Mesodermal cell (in vitro differentiated cells): ENCODE measurements around the gene LRBA.

Experiments
- H3K27ac ChIP-seq: 2 replicates; pipeline ENCODE4 v1.7.0; 2013; ENCODE audit warnings: mild to moderate bottlenecking, low read depth, low read length, moderate library complexity; ENCODE audit not compliant: severe bottlenecking
- H3K36me3 ChIP-seq: 2 replicates; pipeline ENCODE4 v1.7.1; 2013; ENCODE audit warnings: mild to moderate bottlenecking, low read length, moderate library complexity; ENCODE audit not compliant: control insufficient read depth, insufficient read depth
- H3K4me1 ChIP-seq: one replicate; pipeline ENCODE4 v1.7.1; 2013; ENCODE audit warnings: mild to moderate bottlenecking, low read length; ENCODE audit not compliant: insufficient read depth, control insufficient read depth, poor library complexity, severe bottlenecking
- H3K4me3 ChIP-seq: 2 replicates; pipeline ENCODE4 v1.7.0; 2013; ENCODE audit warnings: low read length, control low read depth, mild to moderate bottlenecking; ENCODE audit not compliant: insufficient read depth, poor library complexity, severe bottlenecking; ENCODE audit errors: extremely low read depth
- H3K9me3 ChIP-seq: 2 replicates; pipeline ENCODE4 v1.7.1; 2013; ENCODE audit warnings: mild to moderate bottlenecking, low read length, moderate library complexity; ENCODE audit not compliant: control insufficient read depth
- WGBS, 2 experiments: methylation state at CpG; one replicate each; pipeline ENCODE4 v1.1.5; 2013; ENCODE audit warnings: missing lambda C conversion rate in 2 of 2; ENCODE audit not compliant: insufficient coverage in 2 of 2; 5-methylcytosine and 5-hydroxymethylcytosine counted together

Gene LRBA

DNA sequence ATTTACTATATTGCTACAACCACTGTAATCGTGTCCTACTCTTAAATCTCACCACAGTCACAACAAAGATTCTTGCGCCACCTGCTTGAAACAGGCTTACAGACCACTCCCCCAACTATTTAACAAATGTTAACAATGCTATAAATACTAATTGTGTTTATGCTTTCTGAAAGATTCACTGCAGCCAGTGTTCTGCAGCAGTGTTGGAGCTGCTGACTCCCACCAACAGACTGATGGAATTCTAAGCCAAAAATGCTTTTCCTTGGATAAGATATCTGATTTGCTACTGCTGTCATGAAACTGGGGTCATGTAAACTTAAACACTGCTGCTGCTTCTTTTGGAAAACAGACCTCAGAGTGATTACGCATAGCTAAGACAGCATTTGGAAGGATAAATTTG is 677.4 kb downstream of the LRBA start:
- Histone ChIP-seq H3K9me3 (no peaks in the 10 kb centered on the region), H3K27ac (peak overlapping the region; percentile 88), H3K4me1 (peaks cover 13% of the 10 kb centered on the region), H3K36me3 (no peaks in the 10 kb centered on the region), H3K4me3 (no peak overlapping the region)
- WGBS, 2 experiments, result 50% methylated on average over 2 of the region's 3 CpGs; no CpG with 5 or more reads in 1 of the 2 experiments

DNA sequence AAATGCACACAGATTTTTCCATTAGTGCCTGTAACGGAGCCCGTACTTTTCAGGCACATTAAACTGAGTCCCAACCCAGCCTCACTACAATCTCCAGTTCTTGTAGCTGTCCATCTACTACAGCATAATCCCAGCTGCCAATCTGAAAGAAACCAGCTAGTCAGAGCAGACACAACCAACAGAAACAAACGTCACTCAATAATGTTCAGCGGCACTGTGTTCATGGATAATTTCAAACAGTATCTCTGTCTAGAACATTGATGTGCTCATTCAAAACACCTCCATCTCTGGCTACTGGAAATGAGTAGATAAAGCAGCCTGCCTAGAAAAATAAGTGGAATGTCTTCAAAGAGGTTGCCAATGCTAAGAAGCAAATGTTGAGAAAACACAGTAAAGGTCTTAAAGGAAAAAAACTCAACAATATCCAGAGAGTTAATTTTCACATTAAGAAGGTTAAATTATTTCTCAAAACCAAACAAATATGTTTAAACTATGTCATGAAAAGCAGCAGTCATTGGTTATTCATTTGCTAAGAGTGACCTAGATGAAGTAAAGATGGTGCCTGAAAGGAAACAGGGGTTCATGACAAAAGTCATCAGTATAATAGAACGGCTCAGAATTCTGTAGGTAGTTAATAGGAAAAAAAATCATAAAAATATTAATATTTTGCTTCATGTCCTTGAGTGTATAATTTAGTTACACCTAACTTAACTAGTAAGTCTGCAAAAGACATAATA is 678.2 kb downstream of the LRBA start:
- H3K4me3 ChIP-seq, result no peak overlapping the region
- H3K9me3 ChIP-seq, result no peaks in the 10 kb centered on the region
- no peaks in the 10 kb centered on the region for H3K36me3 ChIP-seq
- H3K27ac ChIP-seq, result peak overlapping the region; percentile 88
- H3K4me1 ChIP-seq, result peaks cover 13% of the 10 kb centered on the region
- 74 to 90% methylated on average over 2 to 4 of the region's 5 CpGs for WGBS, 2 experiments

DNA sequence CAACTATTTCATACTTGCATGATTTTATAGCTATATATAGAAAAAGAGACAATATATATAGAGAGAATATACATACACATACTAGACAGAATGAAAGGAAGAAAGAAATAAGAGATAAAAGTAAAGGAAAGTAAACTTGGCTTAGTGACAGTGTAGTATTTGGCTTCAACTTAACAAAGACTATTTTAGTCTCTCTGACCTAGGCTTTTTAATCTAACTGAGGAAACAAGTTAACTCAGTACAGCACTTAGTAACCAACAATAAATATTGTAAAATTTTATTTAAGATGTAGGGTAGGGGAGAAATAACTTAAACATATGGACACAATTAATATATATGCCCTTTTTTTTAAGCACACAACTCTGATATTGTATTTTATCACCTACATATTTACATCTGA is 682.1 kb downstream of the LRBA start:
- H3K36me3 ChIP-seq, result no peaks in the 10 kb centered on the region
- H3K27ac ChIP-seq, result no peak overlapping the region
- no peak overlapping the region for H3K4me3 ChIP-seq
- H3K4me1 ChIP-seq, result peaks cover 3% of the 10 kb centered on the region
- no peaks in the 10 kb centered on the region for H3K9me3 ChIP-seq

DNA sequence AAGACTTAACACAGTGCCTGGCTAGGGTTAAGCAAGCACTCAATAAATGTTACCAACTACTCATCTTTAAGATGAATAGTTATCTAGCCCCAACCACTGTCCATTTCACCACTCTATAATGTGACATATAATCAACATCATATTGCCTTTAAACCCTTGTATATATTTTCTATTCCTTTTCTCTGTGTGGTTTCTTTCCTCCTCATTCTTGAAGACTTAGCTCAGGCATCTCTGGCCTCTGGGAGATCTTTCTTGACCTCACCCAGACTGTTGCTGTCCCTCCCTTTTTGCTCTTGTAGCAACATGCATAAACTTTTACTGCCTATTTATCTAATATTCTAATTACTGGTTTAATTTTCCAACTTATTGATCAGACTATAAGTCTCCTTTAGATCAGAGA is 683.0 kb downstream of the LRBA start:
- no peaks in the 10 kb centered on the region for H3K4me1 ChIP-seq
- no peak overlapping the region for H3K27ac ChIP-seq
- no peak overlapping the region for H3K4me3 ChIP-seq
- no peaks in the 10 kb centered on the region for H3K36me3 ChIP-seq
- H3K9me3 ChIP-seq, result no peaks in the 10 kb centered on the region

DNA sequence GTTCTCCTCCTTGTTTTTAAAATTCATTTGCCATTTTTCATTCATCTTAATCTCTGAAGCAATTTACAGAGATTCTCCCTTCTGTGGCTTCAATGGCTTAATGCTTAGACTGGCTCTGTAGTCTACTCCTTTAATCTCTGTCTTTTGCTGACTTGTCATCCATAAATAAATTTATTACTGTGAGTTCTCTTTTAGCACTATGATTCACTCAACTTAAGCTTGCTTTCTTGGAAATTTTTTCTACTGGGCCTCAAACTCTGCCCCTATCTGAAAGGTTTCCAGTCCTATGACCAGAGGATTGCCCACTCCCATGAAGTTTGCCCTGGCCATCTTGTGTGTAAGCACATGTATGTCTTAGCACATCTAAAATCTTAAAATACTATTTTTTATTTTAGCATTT is 685.7 kb downstream of the LRBA start:
- Histone ChIP-seq H3K4me1 (no peaks in the 10 kb centered on the region), H3K36me3 (no peaks in the 10 kb centered on the region), H3K9me3 (no peaks in the 10 kb centered on the region), H3K4me3 (no peak overlapping the region), H3K27ac (no peak overlapping the region)

DNA sequence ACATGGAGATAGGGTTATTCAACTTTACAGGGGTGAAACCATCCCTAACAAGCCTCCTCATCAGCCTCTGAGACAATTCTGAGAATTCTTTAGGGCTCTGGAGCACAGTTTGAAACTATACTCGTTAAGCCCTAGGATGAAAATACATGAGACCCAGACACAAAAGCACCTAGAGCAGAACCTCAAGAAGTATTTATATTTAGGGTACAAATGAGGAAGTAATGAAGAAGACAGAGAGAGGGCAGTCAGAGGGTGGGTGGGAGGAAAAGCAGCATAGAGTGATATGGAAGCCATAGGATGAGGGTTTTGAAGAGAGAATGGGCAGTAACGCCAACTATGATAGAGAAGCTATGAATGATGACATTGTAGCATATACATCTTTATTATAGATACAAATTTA is 686.6 kb downstream of the LRBA start:
- Histone ChIP-seq H3K4me3 (no peak overlapping the region), H3K27ac (no peak overlapping the region), H3K9me3 (no peaks in the 10 kb centered on the region), H3K4me1 (no peaks in the 10 kb centered on the region), H3K36me3 (no peaks in the 10 kb centered on the region)
- WGBS, 2 experiments, result 100% methylated on average over 1 of the region's 2 CpGs; no CpG with 5 or more reads in 1 of the 2 experiments

DNA sequence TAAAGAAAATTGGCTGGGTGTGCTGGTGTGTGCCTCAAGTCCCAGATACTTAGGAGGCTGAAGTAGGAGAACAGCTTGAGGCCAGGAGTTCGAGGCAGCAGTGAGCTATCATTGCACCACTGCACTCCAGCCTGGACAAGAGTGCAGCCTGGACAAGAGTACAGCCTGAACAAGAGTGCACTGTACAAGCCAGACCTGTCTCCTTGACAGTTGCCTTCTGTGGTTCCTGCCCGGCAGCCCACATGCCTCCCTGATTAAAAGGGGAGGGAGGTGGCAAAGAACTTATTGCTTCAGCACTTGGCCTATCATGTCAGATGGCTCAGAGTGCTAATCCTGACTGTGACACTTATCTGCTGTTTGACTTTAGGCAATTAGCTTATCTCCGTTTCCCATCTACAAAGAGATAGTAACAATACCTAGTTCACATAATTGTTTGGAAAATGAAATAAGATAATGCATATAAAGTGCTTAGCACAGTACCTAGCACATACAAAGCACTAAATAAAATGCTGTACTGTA is 687.8 kb downstream of the LRBA start:
- no peaks in the 10 kb centered on the region for H3K4me1 ChIP-seq
- 86 to 89% methylated on average over 1 of the region's 3 CpGs for WGBS, 2 experiments
- H3K36me3 ChIP-seq, result no peaks in the 10 kb centered on the region
- H3K27ac ChIP-seq, result no peak overlapping the region
- no peak overlapping the region for H3K4me3 ChIP-seq
- no peaks in the 10 kb centered on the region for H3K9me3 ChIP-seq

DNA sequence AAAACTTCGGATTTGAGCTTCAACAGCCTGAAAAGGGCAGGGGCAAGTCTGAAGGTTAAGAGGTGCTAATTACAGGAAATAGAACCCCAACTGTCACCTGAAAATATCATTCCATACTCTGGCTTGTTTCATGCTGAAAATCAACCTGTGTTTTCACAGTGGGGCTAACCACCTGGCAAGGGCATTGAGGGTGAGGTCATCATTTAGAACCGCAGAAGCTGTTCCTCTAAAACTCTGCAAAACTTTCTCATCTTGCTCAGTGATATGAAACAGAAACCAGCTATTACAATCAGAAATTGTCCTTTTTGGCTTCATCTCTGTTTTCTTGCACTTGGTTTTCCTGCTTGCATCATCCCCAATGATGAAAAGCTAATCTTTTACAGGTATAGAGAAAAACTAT is 689.2 kb downstream of the LRBA start:
- 92 to 100% methylated on average over 2 of the region's 2 CpGs for WGBS, 2 experiments

DNA sequence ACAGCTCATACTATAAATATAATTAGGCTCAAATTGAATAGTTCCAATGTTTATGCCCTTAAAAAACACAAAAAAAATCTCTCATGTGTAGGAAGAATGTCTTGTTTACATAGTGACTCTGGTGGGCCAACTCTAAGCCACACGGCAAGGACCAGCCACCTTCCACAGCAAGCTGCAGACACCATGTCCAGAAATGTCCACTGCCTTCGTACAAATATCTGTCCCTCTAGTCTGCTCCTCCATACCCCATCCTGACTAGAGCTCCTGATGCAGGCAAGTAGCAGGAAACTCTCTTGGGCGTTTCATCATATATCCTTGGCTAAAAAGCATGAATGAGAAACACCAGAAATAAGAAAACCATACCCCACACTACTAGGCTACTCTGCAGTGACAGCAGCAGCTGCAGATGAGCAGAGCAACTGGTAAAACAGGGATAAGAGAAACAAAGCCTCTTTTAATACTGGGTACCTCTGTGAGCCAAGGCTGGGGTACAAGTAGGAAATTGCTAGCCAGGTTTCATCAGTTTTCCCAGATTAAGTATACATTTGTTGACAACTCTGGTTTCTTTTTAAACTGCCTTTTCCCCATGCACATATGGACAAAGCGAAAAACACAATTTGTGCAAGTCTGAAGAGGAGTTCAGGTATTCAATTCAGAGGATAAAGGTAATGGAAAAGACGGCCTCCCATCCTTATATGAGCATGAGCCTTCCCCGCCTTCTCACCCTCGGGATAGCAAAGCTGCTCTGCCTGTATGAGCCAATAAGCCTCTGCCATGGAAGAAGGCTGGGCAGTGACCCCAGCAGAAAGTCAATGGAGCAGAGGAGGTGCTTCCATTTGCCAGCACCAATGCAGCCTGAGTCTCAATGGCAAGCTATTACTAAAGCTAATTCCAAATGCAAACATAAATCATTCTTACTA is 691.4 kb downstream of the LRBA start:
- H3K4me3 ChIP-seq, result no peak overlapping the region
- no peaks in the 10 kb centered on the region for H3K36me3 ChIP-seq
- WGBS, 2 experiments, result 91 to 100% methylated on average over 2 to 5 of the region's 7 CpGs
- no peaks in the 10 kb centered on the region for H3K9me3 ChIP-seq
- H3K27ac ChIP-seq, result no peak overlapping the region
- no peaks in the 10 kb centered on the region for H3K4me1 ChIP-seq

More for the DNA sequence above, 689.2 kb downstream of the LRBA start:
- Histone ChIP-seq H3K4me3 (no peak overlapping the region), H3K36me3 (no peaks in the 10 kb centered on the region), H3K27ac (no peak overlapping the region), H3K4me1 (no peaks in the 10 kb centered on the region), H3K9me3 (no peaks in the 10 kb centered on the region)

DNA sequence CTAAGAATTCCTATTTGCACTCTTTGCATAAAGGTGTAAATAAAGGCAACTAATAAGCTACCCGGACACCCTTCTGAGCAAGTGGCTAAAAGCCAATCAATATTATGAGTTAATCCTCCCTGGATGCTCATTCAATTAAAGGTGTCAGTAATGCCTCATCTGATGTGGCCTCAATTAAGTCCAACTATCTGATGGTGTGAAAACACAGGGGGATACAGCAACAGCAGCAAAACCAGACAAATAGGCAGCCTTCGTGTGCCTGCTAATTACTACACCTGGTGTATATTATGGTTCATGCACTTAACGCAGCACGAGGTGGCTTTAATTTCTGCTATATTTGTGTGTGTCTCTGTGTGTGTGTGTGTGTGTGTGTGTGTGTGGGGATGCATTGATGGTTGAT is 692.4 kb downstream of the LRBA start:
- H3K9me3 ChIP-seq, result no peaks in the 10 kb centered on the region
- H3K36me3 ChIP-seq, result no peaks in the 10 kb centered on the region
- WGBS, 2 experiments, result 80 to 85% methylated on average over 1 to 4 of the region's 4 CpGs
- H3K4me1 ChIP-seq, result no peaks in the 10 kb centered on the region
- H3K4me3 ChIP-seq, result no peak overlapping the region
- no peak overlapping the region for H3K27ac ChIP-seq

DNA sequence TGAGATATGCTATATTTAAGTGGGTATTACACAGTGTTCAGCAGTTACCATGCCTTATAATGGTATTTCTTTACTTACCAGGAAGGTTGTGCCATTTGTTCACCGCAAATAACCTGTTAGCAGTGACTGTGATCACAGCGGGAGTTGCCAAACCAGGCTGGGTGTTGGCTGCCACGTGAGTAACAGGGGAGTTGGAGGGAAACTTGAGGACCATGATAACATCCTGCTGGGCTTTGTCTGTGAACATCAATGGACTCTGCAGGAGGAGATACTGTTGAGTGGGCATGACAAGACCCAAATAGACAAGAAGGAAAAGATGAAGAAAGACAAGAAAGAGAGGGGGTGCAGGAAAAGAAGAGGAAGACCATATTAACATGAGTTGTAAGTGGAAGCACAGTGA is 694.0 kb downstream of the LRBA start:
- Histone ChIP-seq H3K36me3 (no peaks in the 10 kb centered on the region), H3K9me3 (no peaks in the 10 kb centered on the region), H3K27ac (no peak overlapping the region), H3K4me1 (no peaks in the 10 kb centered on the region), H3K4me3 (no peak overlapping the region)
- WGBS, 2 experiments, result 30 to 63% methylated on average over 2 to 3 of the region's 3 CpGs
